Central memory CD4-positive, alpha-beta T cell (primary cell): ENCODE data around the gene LRRC26.

Source experiments
- DNase-seq: peaks from one replicate; pipeline ENCODE4 v3.0.0; 2022

The LRRC26 gene

DNA sequence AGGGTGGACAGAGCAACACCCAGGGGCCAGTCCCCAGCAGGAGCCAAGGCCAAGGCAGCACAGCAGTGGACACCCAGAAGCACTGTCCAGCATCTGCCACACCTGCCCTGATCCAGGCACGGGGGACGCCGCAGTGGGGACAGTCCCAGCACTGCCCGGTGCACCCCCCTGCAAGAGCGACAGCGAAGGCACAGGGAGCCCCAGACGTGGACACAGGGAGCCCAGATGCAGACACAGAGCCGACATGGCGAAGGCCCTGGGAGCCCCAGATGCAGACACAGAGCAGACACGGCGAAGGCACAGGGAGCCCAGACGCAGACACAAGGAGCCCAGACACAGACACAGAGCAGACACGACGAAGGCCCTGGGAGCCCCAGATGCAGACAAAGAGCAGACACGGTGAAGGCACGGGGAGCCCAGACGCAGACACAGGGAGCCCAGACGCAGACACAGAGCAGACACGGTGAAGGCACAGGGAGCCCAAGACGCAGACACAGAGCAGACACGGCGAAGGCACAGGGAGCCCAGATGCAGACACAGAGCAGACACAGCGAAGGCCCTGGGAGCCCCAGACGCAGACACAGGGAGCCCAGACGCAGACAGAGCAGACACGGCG is 14.2 kb upstream of the LRRC26 start:
- DNase-seq, result no peak

GRCh38 chr9:137182836-137183235 is 13.0 kb upstream of the LRRC26 start:
- DNase-seq, result no peak

- DNase-seq, result no peak
Measured at GRCh38 chr9:137181680-137182079, 11.8 kb upstream of the LRRC26 start.

DNA sequence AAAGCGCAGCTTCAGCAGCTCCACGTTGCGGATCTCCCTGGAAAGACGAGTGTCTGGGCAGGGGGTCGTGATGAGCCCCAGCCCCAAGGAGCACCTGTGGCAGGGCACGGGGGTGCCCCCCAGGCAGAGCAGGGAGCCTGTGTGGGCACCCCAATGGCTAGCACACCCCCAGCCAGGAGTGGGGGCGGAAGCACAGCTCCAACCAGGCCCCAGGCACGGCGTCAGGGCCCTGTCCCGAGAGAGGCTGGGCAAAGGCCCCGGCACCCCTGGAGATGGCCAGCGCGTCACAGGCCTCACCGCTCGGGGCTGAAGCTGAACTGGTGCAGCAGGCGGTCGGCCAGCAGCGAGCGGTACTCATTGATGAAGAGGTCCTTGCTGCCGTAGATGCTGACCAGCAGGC is 10.6 kb upstream of the LRRC26 start:
- no peak for DNase-seq

DNA sequence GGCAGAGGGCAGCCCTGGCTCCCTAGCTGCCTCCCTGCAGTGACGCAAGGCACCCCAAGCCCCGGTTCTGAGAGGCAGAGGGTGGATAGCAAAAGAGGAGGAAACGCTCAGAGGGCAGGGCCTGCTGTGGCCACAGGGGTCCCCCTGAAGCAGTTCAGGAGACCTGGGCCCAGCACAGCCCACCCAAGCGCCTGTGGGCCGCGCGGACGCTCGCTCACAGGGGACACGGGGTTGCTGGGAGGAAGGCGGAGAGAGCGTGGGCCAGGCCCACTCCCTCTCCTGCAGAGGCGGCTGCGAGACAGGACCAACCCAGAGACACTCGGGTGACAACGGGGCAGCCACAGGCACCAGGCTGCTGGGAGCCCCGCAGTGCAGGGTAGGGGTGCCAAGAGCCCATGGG is 9.9 kb upstream of the LRRC26 start:
- no peak for DNase-seq

DNA sequence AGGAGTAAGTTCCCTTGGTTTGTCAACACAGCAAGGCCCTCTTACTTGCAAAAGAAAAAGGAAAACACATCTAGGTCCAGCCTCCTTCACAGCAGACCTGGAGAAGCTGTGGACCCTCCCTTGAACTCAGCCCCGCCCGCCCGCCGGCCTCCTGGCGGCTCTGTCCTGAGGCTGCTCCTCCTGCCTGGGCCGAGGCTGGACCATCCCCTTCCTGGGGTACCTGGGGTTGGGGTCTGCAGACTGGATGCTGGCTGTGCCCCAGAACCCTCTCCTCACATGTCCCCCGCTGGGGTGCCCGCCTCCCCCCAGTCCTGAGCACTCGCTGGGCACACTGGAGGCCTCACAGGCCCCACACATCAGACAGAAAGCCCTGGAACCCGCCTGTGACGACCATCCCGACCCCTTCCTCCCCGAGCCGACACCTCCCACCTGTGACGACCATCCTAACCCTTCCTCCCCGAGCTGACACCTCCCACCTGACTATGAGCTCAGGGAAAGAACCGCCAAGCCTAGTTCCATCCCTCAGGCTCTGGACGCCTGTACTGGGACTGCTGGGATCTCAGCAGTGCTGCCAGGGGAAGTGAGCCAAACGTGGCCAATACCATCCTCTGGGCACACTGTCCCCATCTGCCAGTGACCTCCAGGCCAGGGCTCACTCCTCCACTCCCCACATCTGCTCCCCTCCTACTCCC is 9.2 kb upstream of the LRRC26 start:
- DNase-seq, result no peak

DNA sequence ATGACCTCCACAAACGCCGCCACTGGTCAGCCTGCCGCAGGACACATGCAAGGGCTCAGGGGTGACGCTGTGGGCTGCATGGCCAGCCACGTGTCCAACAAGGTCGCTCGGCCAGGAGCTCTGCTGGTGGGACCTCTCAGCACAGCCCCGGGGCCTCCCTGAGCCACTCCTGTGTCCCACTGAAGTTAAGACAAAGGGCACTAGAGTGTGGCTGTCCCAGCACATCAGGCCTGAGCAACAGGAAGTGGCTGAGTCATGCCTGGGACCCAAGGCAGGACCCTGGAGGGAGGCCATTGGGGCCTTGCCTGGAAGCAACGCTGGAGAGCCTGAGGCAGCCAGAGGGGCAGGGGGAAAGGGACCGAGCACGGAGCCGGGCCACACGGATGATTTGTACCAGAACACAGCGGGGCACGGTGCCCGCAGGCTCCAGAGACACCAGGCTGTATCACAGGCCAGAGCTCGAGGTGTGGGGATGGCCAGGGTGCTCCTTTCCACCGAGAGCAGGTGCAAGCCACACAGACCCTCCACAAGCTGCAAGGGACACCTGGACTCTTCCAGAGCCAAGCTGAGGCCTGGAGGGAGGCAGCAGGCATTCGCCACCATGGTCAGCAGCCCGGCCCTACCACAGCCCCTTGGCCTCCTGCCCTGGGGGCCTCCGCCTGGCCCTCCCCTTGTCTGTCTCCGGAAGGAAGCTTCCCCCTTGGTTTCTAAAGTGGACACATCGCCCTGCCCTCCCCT is 8.5 kb upstream of the LRRC26 start:
- DNase-seq, result no peak

GRCh38 chr9:137176302-137177182 is 6.7 kb upstream of the LRRC26 start:
- DNase-seq, result no peak

DNA sequence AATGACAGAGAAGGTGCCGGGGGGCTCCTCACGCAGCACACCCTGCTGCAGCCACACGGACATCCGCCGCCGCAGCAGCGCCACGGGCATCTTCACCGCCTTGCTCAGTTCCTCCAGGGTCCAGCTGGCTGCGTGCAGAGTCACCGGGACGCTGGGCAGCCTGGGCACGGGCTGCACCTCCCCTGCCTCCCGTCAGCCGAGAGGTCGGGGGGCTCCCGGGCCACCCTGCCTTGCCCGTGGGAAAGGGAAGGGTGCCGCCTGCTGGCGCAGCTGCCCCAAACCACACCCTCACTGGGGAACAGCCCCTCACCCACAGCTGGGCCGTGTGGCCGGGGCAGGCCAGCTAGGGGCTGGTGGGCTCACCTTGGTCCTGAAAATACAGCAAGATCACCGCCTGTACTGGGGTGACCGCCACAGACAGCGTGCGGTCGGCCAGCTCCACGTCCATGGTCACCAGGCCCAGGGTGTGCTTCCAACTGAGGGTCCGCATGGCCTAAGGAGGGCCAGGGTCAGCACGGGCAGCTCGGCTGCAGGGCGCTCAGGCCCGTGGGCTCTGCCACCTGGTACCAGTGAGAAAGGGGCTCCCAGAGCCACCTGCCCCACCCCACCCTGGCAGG is 5.6 kb upstream of the LRRC26 start:
- peak; percentile 16 for DNase-seq

- DNase-seq, result no peak
Measured at GRCh38 chr9:137174722-137175293, 5.0 kb upstream of the LRRC26 start.

GRCh38 chr9:137173796-137174664 is 4.2 kb upstream of the LRRC26 start:
- DNase-seq, result no peak

- DNase-seq, result no peak
Measured at GRCh38 chr9:137172901-137173795, 3.3 kb upstream of the LRRC26 start.

DNA sequence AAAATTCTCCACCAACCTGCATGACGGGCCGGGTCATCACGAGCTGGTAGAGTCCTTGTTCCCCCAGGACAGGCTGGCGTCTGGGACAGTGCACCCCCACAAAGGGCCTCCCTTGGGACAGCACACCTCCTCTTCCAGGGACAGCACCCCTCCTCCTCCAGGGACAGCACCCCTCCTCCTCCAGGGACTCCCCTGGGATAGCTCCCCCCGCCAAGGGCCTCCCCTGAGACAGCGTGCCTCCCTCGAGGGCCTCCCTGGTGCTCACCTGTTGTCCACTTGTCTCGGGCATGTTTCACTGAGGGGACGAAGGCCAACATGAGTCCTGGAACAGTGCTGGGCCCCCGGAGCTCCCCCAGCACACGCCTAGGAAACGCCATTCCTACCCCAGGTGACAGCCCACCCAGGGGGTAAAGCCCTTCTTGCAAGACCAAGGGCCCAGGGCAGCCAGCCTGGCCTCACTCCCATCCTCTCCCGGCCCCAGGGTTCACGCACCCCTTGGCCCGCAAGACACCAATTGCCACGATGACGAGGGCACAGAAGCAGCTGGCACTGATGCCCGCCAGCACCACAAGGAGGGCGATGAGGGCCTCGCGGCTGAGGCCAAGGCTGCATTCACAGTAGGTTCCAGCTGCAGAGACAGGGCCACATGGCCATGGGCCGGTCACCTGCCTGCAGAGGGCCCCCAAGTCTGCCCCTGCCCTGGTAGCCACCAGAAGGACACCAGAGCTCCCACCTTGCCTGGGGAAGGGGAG is 1.5 kb upstream of the LRRC26 start:
- no peak for DNase-seq

GRCh38 chr9:137170486-137171148 is 766 bp upstream of the LRRC26 start:
- no peak for DNase-seq

DNA sequence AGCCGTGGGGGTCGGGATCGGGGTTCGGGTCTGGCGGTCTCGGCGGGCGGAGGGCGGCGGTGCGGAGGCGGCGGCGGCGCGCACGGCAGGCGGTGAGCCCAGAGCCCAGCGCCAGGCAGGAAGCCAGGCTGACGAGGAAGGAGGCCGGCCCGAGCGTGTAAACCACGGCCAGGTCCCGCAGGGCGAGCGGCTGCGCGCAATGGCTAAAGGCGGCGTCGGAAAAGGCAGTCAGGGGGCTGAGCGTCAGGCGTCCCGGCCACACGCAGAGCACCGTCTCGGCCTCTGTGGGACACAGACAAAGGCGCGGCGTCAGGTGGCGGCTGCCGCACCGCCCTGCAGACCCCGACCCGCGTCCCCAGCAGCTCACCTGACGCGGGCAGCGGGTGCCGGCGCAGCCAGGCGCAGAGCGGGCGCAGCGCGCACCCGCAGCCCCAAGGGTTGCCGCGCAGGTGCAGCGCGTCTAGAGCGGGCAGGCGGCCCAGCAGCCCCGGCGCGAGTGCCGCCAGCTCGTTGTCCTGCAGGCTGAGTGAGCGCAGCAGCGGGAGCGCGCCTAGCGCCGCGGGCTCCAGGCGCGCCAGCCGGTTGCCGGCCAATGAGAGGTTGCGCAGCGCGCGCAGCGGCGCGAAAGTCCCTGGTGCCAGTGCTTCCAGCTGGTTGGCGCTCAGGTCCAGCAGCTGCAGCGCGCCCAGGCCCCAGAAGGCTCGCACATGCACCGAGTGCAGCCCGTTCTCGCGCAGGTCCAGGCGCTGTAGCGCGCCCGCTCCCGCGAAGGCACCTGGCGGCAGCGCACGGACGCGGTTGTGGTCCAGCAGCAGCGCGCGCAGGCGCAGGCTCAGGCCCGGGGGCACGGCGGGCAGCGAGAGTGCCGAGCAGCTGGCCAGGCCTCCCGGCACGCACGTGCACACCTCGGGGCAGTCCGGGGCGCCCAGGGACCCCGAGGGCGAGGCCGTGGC is 671 bp downstream of the LRRC26 start:
- no peak for DNase-seq

GRCh38 chr9:137168573-137168903 is 1.3 kb downstream of the LRRC26 start:
- no peak for DNase-seq

- no peak for DNase-seq
Measured at GRCh38 chr9:137167747-137168572, 1.9 kb downstream of the LRRC26 start.
